GM12872 (cell line): ENCODE data around the gene CAMTA1.

Source experiments
- TF ChIP-seq, protein P1 (sequence below): IDR thresholded peaks from 3 replicates; pipeline ENCODE4 v1.5.1; 2011; ENCODE audit warnings: low read depth, mild to moderate bottlenecking, low read length, moderate library complexity; ENCODE audit not compliant: insufficient read depth

CAMTA1 gene

GRCh38 chr1:7221826-7222694 is 436.8 kb downstream of the CAMTA1 start:
- TF ChIP-seq, protein P1, sequence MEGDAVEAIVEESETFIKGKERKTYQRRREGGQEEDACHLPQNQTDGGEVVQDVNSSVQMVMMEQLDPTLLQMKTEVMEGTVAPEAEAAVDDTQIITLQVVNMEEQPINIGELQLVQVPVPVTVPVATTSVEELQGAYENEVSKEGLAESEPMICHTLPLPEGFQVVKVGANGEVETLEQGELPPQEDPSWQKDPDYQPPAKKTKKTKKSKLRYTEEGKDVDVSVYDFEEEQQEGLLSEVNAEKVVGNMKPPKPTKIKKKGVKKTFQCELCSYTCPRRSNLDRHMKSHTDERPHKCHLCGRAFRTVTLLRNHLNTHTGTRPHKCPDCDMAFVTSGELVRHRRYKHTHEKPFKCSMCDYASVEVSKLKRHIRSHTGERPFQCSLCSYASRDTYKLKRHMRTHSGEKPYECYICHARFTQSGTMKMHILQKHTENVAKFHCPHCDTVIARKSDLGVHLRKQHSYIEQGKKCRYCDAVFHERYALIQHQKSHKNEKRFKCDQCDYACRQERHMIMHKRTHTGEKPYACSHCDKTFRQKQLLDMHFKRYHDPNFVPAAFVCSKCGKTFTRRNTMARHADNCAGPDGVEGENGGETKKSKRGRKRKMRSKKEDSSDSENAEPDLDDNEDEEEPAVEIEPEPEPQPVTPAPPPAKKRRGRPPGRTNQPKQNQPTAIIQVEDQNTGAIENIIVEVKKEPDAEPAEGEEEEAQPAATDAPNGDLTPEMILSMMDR: no peak

DNA sequence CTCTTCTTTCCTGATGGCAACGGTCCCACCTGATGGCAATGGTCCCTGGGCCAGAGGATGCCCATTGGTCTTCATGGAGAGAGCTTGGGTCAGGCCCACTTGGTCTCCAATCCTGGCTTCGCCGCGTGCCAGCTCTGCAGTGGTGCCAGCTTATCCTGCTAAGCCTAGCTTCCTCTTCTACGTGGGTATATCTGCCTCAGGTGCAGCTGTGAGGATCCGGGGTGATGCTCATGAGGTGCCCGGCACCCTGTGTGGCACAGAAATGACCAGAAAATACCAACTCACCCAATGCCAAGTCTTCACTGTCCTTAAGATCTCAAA is 437.4 kb downstream of the CAMTA1 start:
- TF ChIP-seq, protein P1: no peak

- TF ChIP-seq, protein P1: no peak
Measured at GRCh38 chr1:7223334-7224080, 438.3 kb downstream of the CAMTA1 start.

DNA sequence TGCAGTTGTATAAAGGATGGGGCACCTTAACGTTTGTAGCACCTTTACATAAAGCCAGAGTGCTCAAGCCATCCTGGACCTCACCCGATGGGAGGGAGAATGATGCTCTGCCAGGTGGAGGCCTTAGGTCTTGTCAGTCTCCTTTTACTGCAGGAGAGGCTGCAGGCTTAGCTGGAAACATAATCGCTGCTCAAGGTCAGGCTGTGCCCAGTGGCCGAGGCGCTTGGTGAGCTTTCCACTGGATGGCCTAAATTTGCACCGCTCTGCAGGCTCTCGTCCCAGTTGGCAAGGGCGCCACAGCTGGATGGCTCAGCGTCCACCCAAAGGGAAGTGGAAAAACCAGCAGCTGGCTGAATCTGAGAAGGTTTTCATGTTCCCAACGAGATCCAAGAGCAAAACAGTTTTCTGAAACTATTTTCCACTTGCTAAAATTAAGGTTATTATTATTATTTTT is 438.9 kb downstream of the CAMTA1 start:
- TF ChIP-seq, protein P1: no peak

DNA sequence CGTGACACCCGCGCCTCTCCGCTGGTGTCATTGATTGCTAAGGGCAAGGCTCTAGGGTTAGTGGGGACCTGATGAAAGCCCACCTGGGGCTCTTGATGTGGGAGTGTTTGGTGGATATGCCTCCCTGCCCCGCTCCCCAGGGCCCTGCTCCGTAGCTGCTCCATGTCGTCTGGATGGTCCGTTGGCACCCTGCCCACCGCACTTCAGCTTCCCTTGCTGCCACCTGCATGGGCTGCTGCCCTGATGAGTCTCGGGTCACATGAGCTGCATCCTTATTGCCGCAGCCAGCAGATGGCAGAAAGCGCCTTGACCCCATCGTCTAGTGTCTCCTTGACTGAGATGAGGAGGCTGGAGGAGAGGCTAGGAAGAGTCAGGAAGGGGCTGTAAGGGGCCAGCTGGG is 439.4 kb downstream of the CAMTA1 start:
- TF ChIP-seq, protein P1: no peak

GRCh38 chr1:7225711-7226505 is 440.7 kb downstream of the CAMTA1 start:
- TF ChIP-seq, protein P1: no peak

DNA sequence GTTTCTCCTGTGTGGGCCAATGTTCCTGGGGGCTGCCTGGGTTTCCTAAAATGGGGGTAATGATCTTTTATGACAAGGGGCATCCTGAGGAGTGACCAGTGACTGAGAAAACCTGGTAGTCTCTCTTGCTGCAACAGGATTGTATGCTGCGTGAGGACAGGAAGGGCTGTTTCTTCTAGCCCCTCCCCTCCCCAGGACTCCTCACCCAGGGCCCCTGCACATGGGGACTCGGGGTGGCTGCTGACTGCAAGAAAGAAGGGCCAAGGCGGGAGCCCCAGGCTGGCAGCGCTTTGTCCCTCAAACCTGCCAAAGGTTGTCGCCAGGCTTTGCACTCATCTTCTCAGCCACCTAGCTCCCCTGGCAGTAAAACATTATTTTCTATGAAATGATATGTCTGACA is 442.4 kb downstream of the CAMTA1 start:
- TF ChIP-seq, protein P1: no peak
